ENCODE measurements around the gene IL12RB1.
"Not testable (repeated sequence)": the region's sequence is repeated elsewhere in the genome, so short reads cannot be mapped to it uniquely, and the experiment has no call there.

IL12RB1 gene

DNA sequence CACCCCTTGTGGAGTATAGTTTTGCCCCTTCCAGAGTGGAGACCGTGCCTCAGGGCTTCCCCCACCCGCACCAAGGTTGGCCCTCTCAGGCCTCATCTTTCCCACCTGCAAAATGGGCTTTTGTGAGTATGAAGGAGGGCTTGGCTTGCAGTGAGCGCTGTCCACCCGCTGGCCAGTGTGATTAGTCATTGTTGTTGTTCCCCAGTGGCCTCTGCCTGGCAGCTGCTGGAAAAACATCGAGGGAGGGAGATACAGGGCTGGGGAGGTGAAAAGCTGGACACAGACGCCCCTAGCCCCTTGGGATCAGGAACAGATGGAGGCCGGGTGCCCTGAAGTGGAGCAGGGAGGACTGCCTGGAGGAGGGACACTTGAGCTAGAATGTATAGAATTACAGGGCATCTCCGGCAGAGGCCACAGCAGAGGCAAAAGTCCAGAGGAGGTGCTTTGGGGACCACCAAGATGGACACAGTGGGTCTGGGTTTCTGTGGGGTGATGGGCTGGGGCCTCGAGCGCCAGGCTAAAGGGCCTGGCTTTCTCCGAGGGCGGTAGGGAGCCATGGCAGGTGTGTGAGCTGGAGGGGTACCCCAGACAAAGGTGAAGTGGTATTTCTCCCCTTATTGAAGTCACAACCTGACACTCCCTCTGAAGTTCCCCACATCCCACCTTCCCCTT is 3.9 kb upstream of the IL12RB1 start:
- no peaks in the 10 kb centered on the region for H3K79me2 ChIP-seq (ENCODE audit: insufficient read depth, low read depth)
- no peak overlapping the region for H2AFZ ChIP-seq (ENCODE audit: low read depth)
- H3K9ac ChIP-seq, result no peak overlapping the region

DNA sequence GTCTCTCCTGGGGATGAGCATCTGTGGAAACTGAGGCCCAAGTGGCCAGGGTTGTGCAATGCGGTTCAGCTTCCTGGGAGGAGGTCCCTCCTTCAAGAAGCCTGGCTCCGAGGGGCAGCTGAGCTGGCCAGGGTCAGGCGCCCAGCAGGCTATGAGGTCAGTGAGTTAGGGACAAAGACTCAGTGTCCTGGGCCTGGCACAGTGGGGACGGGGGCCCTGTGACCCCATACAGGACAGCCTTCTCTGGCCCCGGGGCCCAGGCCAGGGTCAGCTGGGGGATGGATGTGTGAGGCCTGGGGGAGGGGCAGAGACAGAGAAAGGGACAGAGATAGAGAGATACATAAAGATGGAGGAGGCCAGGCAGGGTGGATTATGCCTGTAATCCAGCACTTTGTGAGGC is 3.0 kb upstream of the IL12RB1 start:
- Histone ChIP-seq H3K4me3 (IDR thresholded peaks at IDR 0.05; ENCODE audit: insufficient read depth, low read depth, low read length) (no peak overlapping the region), H3K79me2 (ENCODE audit: insufficient read depth, low read depth) (no peaks in the 10 kb centered on the region), H3K27me3 (ENCODE audit: insufficient read depth, low read depth) (no peaks in the 10 kb centered on the region), H3K9ac (no peak overlapping the region), H2AFZ (ENCODE audit: low read depth) (no peak overlapping the region), H3K27ac (no peak overlapping the region), H3K4me1 (ENCODE audit: low read depth, poor library complexity, severe bottlenecking) (peaks cover 10% of the 10 kb centered on the region), H4K20me1 (ENCODE audit: insufficient read depth) (no peaks in the 10 kb centered on the region), H3K4me2 (no peak overlapping the region), H3K36me3 (ENCODE audit: insufficient read depth) (no peaks in the 10 kb centered on the region)
- TF ChIP-seq, protein P1, sequence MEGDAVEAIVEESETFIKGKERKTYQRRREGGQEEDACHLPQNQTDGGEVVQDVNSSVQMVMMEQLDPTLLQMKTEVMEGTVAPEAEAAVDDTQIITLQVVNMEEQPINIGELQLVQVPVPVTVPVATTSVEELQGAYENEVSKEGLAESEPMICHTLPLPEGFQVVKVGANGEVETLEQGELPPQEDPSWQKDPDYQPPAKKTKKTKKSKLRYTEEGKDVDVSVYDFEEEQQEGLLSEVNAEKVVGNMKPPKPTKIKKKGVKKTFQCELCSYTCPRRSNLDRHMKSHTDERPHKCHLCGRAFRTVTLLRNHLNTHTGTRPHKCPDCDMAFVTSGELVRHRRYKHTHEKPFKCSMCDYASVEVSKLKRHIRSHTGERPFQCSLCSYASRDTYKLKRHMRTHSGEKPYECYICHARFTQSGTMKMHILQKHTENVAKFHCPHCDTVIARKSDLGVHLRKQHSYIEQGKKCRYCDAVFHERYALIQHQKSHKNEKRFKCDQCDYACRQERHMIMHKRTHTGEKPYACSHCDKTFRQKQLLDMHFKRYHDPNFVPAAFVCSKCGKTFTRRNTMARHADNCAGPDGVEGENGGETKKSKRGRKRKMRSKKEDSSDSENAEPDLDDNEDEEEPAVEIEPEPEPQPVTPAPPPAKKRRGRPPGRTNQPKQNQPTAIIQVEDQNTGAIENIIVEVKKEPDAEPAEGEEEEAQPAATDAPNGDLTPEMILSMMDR (conservative IDR thresholded peaks at IDR 0.05; ENCODE audit: low read depth, low read length), result no peak

More for the DNA sequence above, 3.9 kb upstream of the IL12RB1 start:
- H3K4me2 ChIP-seq, result no peak overlapping the region
- no peak overlapping the region for H3K4me3 ChIP-seq (IDR thresholded peaks at IDR 0.05; ENCODE audit: insufficient read depth, low read depth, low read length)
- H3K27ac ChIP-seq, result no peak overlapping the region
- H4K20me1 ChIP-seq (ENCODE audit: insufficient read depth), result no peaks in the 10 kb centered on the region
- TF ChIP-seq, protein P1 (conservative IDR thresholded peaks at IDR 0.05; ENCODE audit: low read depth, low read length), result no peak
- no peaks in the 10 kb centered on the region for H3K36me3 ChIP-seq (ENCODE audit: insufficient read depth)
- no peaks in the 10 kb centered on the region for H3K27me3 ChIP-seq (ENCODE audit: insufficient read depth, low read depth)
- peaks cover 10% of the 10 kb centered on the region for H3K4me1 ChIP-seq (ENCODE audit: low read depth, poor library complexity, severe bottlenecking)

DNA sequence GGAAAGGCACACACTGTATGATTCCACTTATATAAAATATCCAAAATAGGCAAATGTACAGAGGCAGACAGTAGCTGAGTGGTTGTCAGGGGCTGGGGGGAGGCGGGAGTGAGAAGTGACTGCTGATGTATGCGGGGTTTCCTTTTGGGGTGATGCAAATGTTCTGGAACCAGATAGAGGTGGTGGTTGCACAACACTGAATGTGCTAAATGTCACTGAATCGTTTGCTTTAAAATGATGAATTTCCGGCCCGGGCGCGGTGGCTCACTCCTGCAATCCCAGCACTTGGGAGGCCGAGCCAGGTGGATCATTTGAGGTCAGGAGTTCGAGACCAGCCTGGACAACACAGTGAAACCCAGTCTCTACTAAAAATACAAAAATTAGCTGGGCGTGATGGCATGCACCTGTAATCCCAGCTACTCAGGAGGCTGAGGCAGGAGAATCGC is 2.4 kb upstream of the IL12RB1 start:
- H3K4me3 ChIP-seq (IDR thresholded peaks at IDR 0.05; ENCODE audit: insufficient read depth, low read depth, low read length); H3K36me3 ChIP-seq (ENCODE audit: insufficient read depth); H3K9ac ChIP-seq; H3K79me2 ChIP-seq (ENCODE audit: insufficient read depth, low read depth); H2AFZ ChIP-seq (ENCODE audit: low read depth); H3K27me3 ChIP-seq (ENCODE audit: insufficient read depth, low read depth); H3K4me2 ChIP-seq; H4K20me1 ChIP-seq (ENCODE audit: insufficient read depth); H3K27ac ChIP-seq: not testable (repeated sequence)
- H3K4me1 ChIP-seq (ENCODE audit: low read depth, poor library complexity, severe bottlenecking), result peaks cover 10% of the 10 kb centered on the region

DNA sequence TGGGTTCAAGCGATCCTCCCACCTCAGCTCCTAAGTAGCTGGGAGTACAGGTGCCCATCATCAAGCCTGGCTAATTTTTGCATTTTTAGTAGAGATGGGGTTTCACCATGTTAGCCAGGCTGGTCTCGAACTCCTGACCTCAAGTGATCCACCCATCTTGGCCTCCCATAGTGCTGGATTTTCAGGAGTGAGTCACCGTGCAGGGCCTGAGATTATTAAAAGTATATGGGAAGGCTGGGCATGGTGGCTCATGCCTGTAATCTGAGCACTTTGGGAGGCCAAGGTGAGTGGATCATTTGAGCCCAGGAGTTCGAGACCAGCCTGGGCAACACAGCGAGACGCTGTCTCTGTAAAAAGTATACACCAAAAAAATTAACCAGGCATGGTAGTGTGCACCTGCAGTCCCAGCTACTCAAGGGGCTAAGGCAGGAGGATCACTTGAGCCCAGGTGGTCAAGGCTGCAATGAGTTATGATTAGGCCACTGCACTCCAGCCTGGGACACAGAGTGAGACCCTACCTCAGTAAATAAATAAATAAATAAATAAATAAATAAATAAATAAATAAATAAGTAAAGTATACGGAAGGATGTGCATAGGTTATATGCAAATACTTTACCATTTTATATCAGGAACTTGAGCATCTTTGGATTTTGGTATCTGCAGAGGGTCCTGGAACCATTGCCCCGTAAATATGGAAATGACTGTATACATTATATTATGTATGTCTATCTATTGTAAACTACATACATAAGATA is 854 bp downstream of the IL12RB1 start:
- peak overlapping the region; percentile 97 for H3K4me2 ChIP-seq
- no peaks in the 10 kb centered on the region for H3K36me3 ChIP-seq (ENCODE audit: insufficient read depth)
- TF ChIP-seq, protein P1 (conservative IDR thresholded peaks at IDR 0.05; ENCODE audit: low read depth, low read length), result no peak
- peak overlapping the region; percentile 95; the same call in 1 of the 2 replicates for H3K9ac ChIP-seq
- H3K79me2 ChIP-seq (ENCODE audit: insufficient read depth, low read depth), result no peaks in the 10 kb centered on the region
- H3K4me1 ChIP-seq (ENCODE audit: low read depth, poor library complexity, severe bottlenecking), result peaks cover 10% of the 10 kb centered on the region
- no peaks in the 10 kb centered on the region for H4K20me1 ChIP-seq (ENCODE audit: insufficient read depth)
- H3K27ac ChIP-seq, result no peak overlapping the region
- peak overlapping the region; percentile 100 for H2AFZ ChIP-seq (ENCODE audit: low read depth)
- H3K27me3 ChIP-seq (ENCODE audit: insufficient read depth, low read depth), result no peaks in the 10 kb centered on the region
- H3K4me3 ChIP-seq (IDR thresholded peaks at IDR 0.05; ENCODE audit: insufficient read depth, low read depth, low read length), result no peak overlapping the region

Data from KMS-11 (cell line).